Fibroblast of the aortic adventitia (primary cell): ENCODE measurements around the gene C9orf78. TPM values are rescaled to one million over a fixed set of nuclear protein-coding genes. Genes with fewer than 3 reads are reported as not detected.

Source experiments
- DNase-seq: peaks from one replicate; pipeline ENCODE4 v3.0.0-alpha.2; 2010; ENCODE audit warnings: low read depth
- H3K4me3 ChIP-seq: 2 replicates; pipeline ENCODE4 v1.5.1; 2011; ENCODE audit warnings: low read depth, mild to moderate bottlenecking, control low read depth, low read length, moderate library complexity
- CTCF ChIP-seq: IDR thresholded peaks from 2 replicates; pipeline ENCODE4 v1.5.1; 2011; ENCODE audit warnings: mild to moderate bottlenecking, low read length, control low read depth, inconsistent platforms; ENCODE audit not compliant: insufficient read depth
- total RNA-seq: library from RNA; depleted of rRNA; stranded (reverse); fragments of >200 nt; gene quantifications from 2 replicates; pipeline ENCODE4 v1.2.3, GENCODE V29; 2012; ENCODE audit warnings: low replicate concordance

C9orf78 gene
- total RNA-seq, 1 donor: 37.3 TPM

GRCh38 chr9:129811967-129812363, 23.1 kb downstream of the C9orf78 start:
- no peak for TF ChIP-seq CTCF
- H3K4me3 ChIP-seq: no peak overlapping the region
- DNase-seq: no peak

GRCh38 chr9:129810788-129811187, 24.3 kb downstream of the C9orf78 start:
- no peak overlapping the region for H3K4me3 ChIP-seq
- TF ChIP-seq CTCF: no peak
- DNase-seq: no peak

GRCh38 chr9:129810116-129810515, 25.0 kb downstream of the C9orf78 start:
- DNase-seq: no peak
- no peak overlapping the region for H3K4me3 ChIP-seq
- no peak for TF ChIP-seq CTCF

- no peak for TF ChIP-seq CTCF
Measured at GRCh38 chr9:129809346-129809745, 25.7 kb downstream of the C9orf78 start.

GRCh38 chr9:129806061-129806460, 29.0 kb downstream of the C9orf78 start:
- DNase-seq: no peak
- TF ChIP-seq CTCF: no peak
- no peak overlapping the region for H3K4me3 ChIP-seq

More at GRCh38 chr9:129809346-129809745, 25.7 kb downstream of the C9orf78 start:
- DNase-seq: no peak
- no peak overlapping the region for H3K4me3 ChIP-seq

GRCh38 chr9:129803676-129804060, 31.4 kb downstream of the C9orf78 start:
- peak; percentile 19 for DNase-seq
- no peak for TF ChIP-seq CTCF

More at GRCh38 chr9:129803676-129804060, 31.4 kb downstream of the C9orf78 start:
- H3K4me3 ChIP-seq: peak overlapping the region; percentile 84
